Measurements from ENCODE around the gene MAPKAP1. TPM values are rescaled to one million over a fixed set of nuclear protein-coding genes. Genes with fewer than 3 reads are reported as not detected.

Gene MAPKAP1
- total and polyA plus RNA-seq, 4 donors, result 32.2 to 58.4 (median 56.1) TPM

GRCh38 chr9:125687163-125687863 is 19.7 kb downstream of the MAPKAP1 start:
- intact Hi-C loops (cut with DNase I), result no loop called here
- Histone ChIP-seq H3K27ac (ENCODE audit: low read depth in 1 of 2, low read length in 2 of 2) (no peak overlapping the region), H3K4me3 (ENCODE audit: low read length in 2 of 2) (no peak overlapping the region), H3K4me1 (ENCODE audit: control insufficient read depth in 1 of 2, insufficient read depth in 2 of 2, low read length in 2 of 2) (peaks cover 2% of the 10 kb centered on the region in 2 donors), H3K36me3 (ENCODE audit: control insufficient read depth in 1 of 2, insufficient read depth in 2 of 2, low read length in 1 of 2) (no peaks in the 10 kb centered on the region), H3K27me3 (ENCODE audit: control insufficient read depth in 1 of 2, insufficient read depth in 2 of 2, low read length in 1 of 2) (no peaks in the 10 kb centered on the region), H3K9me3 (ENCODE audit: control insufficient read depth, low read length) (no peaks in the 10 kb centered on the region)
- DNase-seq (no peak), ATAC-seq (ENCODE audit: low FRiP score) (no peak)
- 89 to 90% methylated on average over 4 of the region's 4 CpGs for WGBS, 2 donors

DNA sequence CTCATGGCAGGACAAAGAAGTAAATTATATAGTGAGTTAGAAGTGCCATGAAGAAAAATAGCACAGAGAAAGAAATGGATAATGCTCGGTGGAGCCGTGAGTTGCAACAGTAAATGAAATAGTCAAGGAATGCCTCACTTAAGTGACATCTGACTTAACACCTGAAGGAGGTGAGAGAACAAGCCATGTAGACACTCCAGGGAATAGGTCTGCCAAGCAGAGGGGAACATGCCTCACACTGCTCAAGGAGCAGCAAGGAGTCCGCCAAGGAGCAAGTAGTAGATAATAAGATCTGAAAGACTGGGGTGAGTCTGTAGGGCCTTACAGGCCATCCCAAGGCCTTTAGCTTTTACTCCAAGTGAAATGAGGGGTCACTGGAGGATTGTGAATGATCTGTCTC is 21.8 kb downstream of the MAPKAP1 start:
- no peak overlapping the region for H3K4me3 ChIP-seq (ENCODE audit: low read length in 2 of 2)
- no peaks in the 10 kb centered on the region for H3K9me3 ChIP-seq (ENCODE audit: control insufficient read depth, low read length)
- H3K36me3 ChIP-seq (ENCODE audit: control insufficient read depth in 1 of 2, insufficient read depth in 2 of 2, low read length in 1 of 2), result no peaks in the 10 kb centered on the region
- H3K27me3 ChIP-seq (ENCODE audit: control insufficient read depth in 1 of 2, insufficient read depth in 2 of 2, low read length in 1 of 2), result no peaks in the 10 kb centered on the region
- intact Hi-C loops (cut with DNase I), result no loop called here
- no peak for ATAC-seq (ENCODE audit: low FRiP score)
- H3K4me1 ChIP-seq (ENCODE audit: control insufficient read depth in 1 of 2, insufficient read depth in 2 of 2, low read length in 2 of 2), result peaks cover 0 to 2% of the 10 kb centered on the region in 2 donors
- WGBS, 2 donors, result 92 to 95% methylated on average over 3 of the region's 3 CpGs
- DNase-seq, result no peak
- no peak overlapping the region for H3K27ac ChIP-seq (ENCODE audit: low read depth in 1 of 2, low read length in 2 of 2)

GRCh38 chr9:125683486-125683885 is 23.5 kb downstream of the MAPKAP1 start:
- Histone ChIP-seq H3K4me1 (ENCODE audit: control insufficient read depth in 1 of 2, insufficient read depth in 2 of 2, low read length in 2 of 2) (no peaks in the 10 kb centered on the region), H3K27me3 (ENCODE audit: control insufficient read depth in 1 of 2, insufficient read depth in 2 of 2, low read length in 1 of 2) (no peaks in the 10 kb centered on the region), H3K36me3 (ENCODE audit: control insufficient read depth in 1 of 2, insufficient read depth in 2 of 2, low read length in 1 of 2) (no peaks in the 10 kb centered on the region), H3K27ac (ENCODE audit: low read depth in 1 of 2, low read length in 2 of 2) (no peak overlapping the region), H3K4me3 (ENCODE audit: low read length in 2 of 2) (no peak overlapping the region), H3K9me3 (ENCODE audit: control insufficient read depth, low read length) (no peaks in the 10 kb centered on the region)
- 70 to 72% methylated on average over 3 of the region's 3 CpGs for WGBS, 2 donors
- intact Hi-C loops (cut with DNase I), result no loop called here
- DNase-seq (no peak), ATAC-seq (ENCODE audit: low FRiP score) (no peak)

GRCh38 chr9:125682340-125682739 is 24.7 kb downstream of the MAPKAP1 start:
- H3K9me3 ChIP-seq (ENCODE audit: control insufficient read depth, low read length), result no peaks in the 10 kb centered on the region
- no peak overlapping the region for H3K27ac ChIP-seq (ENCODE audit: low read depth in 1 of 2, low read length in 2 of 2)
- DNase-seq (no peak), ATAC-seq (ENCODE audit: low FRiP score) (no peak)
- H3K4me3 ChIP-seq (ENCODE audit: low read length in 2 of 2), result no peak overlapping the region
- no peaks in the 10 kb centered on the region for H3K27me3 ChIP-seq (ENCODE audit: control insufficient read depth in 1 of 2, insufficient read depth in 2 of 2, low read length in 1 of 2)
- intact Hi-C loops (cut with DNase I), result no loop called here
- H3K4me1 ChIP-seq (ENCODE audit: control insufficient read depth in 1 of 2, insufficient read depth in 2 of 2, low read length in 2 of 2), result no peaks in the 10 kb centered on the region
- no peaks in the 10 kb centered on the region for H3K36me3 ChIP-seq (ENCODE audit: control insufficient read depth in 1 of 2, insufficient read depth in 2 of 2, low read length in 1 of 2)
- WGBS, 2 donors, result 62 to 63% methylated on average over 2 of the region's 2 CpGs

DNA sequence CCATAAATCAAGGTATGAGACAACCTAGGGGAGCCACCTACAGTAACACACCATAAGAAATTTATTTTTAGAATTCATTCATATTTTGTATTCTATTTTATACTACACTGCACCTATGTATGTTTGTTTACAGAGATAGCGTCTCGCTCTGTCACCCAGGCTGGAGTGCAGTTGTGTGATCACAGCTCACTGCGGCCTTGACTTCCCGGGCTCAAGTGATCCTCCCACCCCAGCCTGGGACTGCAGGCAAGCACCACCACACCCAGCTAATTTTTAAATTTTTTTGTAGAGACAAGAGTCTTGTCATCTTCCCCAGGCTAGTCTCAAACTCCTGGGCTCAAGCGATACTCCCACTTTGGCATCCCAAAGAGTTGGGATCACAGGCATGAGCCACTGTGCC is 25.4 kb downstream of the MAPKAP1 start:
- Histone ChIP-seq H3K36me3 (ENCODE audit: control insufficient read depth in 1 of 2, insufficient read depth in 2 of 2, low read length in 1 of 2) (no peaks in the 10 kb centered on the region), H3K27me3 (ENCODE audit: control insufficient read depth in 1 of 2, insufficient read depth in 2 of 2, low read length in 1 of 2) (no peaks in the 10 kb centered on the region), H3K4me1 (ENCODE audit: control insufficient read depth in 1 of 2, insufficient read depth in 2 of 2, low read length in 2 of 2) (no peaks in the 10 kb centered on the region), H3K27ac (ENCODE audit: low read depth in 1 of 2, low read length in 2 of 2) (no peak overlapping the region), H3K9me3 (ENCODE audit: control insufficient read depth, low read length) (no peaks in the 10 kb centered on the region), H3K4me3 (ENCODE audit: low read length in 2 of 2) (no peak overlapping the region)
- DNase-seq (no peak), ATAC-seq (ENCODE audit: low FRiP score) (no peak)
- intact Hi-C loops (cut with DNase I), result no loop called here
- WGBS, 2 donors, result 97 to 98% methylated on average over 5 of the region's 5 CpGs

- H3K9me3 ChIP-seq (ENCODE audit: control insufficient read depth, low read length), result no peaks in the 10 kb centered on the region
- 91 to 94% methylated on average over 3 of the region's 3 CpGs for WGBS, 2 donors
- H3K4me1 ChIP-seq (ENCODE audit: control insufficient read depth in 1 of 2, insufficient read depth in 2 of 2, low read length in 2 of 2), result no peaks in the 10 kb centered on the region
- intact Hi-C loops (cut with DNase I), result no loop called here
- ATAC-seq (ENCODE audit: low FRiP score) (no peak), DNase-seq (no peak)
- H3K4me3 ChIP-seq (ENCODE audit: low read length in 2 of 2), result no peak overlapping the region
- no peak overlapping the region for H3K27ac ChIP-seq (ENCODE audit: low read depth in 1 of 2, low read length in 2 of 2)
- H3K27me3 ChIP-seq (ENCODE audit: control insufficient read depth in 1 of 2, insufficient read depth in 2 of 2, low read length in 1 of 2), result no peaks in the 10 kb centered on the region
- H3K36me3 ChIP-seq (ENCODE audit: control insufficient read depth in 1 of 2, insufficient read depth in 2 of 2, low read length in 1 of 2), result no peaks in the 10 kb centered on the region
Observed at GRCh38 chr9:125681086-125681622, 25.9 kb downstream of the MAPKAP1 start.

DNA sequence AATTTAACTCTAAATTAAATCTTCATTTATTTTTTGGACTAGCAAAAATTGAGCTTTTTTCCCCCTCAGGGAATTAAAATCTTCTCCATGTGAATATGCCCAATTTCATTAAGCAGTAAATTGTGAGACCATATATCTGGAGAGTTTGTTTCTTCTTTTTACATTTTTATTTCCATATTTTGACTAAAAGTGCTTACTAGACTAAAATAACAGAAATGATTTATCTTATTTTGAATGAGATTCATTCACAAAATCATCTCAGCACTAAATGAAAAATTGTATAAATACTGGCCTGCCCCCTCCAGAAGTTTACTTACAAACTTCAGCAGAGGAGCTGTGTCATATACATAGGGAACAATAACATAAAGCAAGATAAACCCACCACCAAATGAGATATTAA is 26.6 kb downstream of the MAPKAP1 start:
- DNase-seq (no peak), ATAC-seq (ENCODE audit: low FRiP score) (no peak)
- H3K4me1 ChIP-seq (ENCODE audit: control insufficient read depth in 1 of 2, insufficient read depth in 2 of 2, low read length in 2 of 2), result no peaks in the 10 kb centered on the region
- H3K27ac ChIP-seq (ENCODE audit: low read depth in 1 of 2, low read length in 2 of 2), result no peak overlapping the region
- H3K36me3 ChIP-seq (ENCODE audit: control insufficient read depth in 1 of 2, insufficient read depth in 2 of 2, low read length in 1 of 2), result no peaks in the 10 kb centered on the region
- no peaks in the 10 kb centered on the region for H3K9me3 ChIP-seq (ENCODE audit: control insufficient read depth, low read length)
- intact Hi-C loops (cut with DNase I), result no loop called here
- no peak overlapping the region for H3K4me3 ChIP-seq (ENCODE audit: low read length in 2 of 2)
- H3K27me3 ChIP-seq (ENCODE audit: control insufficient read depth in 1 of 2, insufficient read depth in 2 of 2, low read length in 1 of 2), result no peaks in the 10 kb centered on the region

GRCh38 chr9:125679597-125680189 is 27.3 kb downstream of the MAPKAP1 start:
- H3K4me3 ChIP-seq (ENCODE audit: low read length in 2 of 2), result no peak overlapping the region
- DNase-seq (no peak), ATAC-seq (ENCODE audit: low FRiP score) (no peak)
- H3K36me3 ChIP-seq (ENCODE audit: control insufficient read depth in 1 of 2, insufficient read depth in 2 of 2, low read length in 1 of 2), result no peaks in the 10 kb centered on the region
- intact Hi-C loops (cut with DNase I), result no loop called here
- no peaks in the 10 kb centered on the region for H3K4me1 ChIP-seq (ENCODE audit: control insufficient read depth in 1 of 2, insufficient read depth in 2 of 2, low read length in 2 of 2)
- no peak overlapping the region for H3K27ac ChIP-seq (ENCODE audit: low read depth in 1 of 2, low read length in 2 of 2)
- no peaks in the 10 kb centered on the region for H3K9me3 ChIP-seq (ENCODE audit: control insufficient read depth, low read length)
- 91 to 93% methylated on average over 8 of the region's 8 CpGs for WGBS, 2 donors
- no peaks in the 10 kb centered on the region for H3K27me3 ChIP-seq (ENCODE audit: control insufficient read depth in 1 of 2, insufficient read depth in 2 of 2, low read length in 1 of 2)

Measured in aorta (tissue), 5 donors.